HG03045 (cell line): ENCODE data around the gene UROD.

ENCODE experiments used
- ATAC-seq: cut with Tn5 transposase; IDR thresholded peaks from one replicate; pipeline ENCODE4 v1.9.1; 2021; ENCODE audit warnings: mild to moderate bottlenecking, moderate library complexity; ENCODE audit not compliant: unreplicated experiment

The UROD gene

GRCh38 chr1:45008076-45008475, 4.0 kb upstream of the UROD start:
- no peak for ATAC-seq

GRCh38 chr1:45008516-45008915, 3.5 kb upstream of the UROD start:
- no peak for ATAC-seq

GRCh38 chr1:45009296-45009865, 2.7 kb upstream of the UROD start:
- no peak for ATAC-seq

- ATAC-seq = no peak
Measured at GRCh38 chr1:45009956-45010854, 1.8 kb upstream of the UROD start.

GRCh38 chr1:45010855-45011811, 921 bp upstream of the UROD start, which contains the start of gene HECTD3:
Gene HECTD3, minus strand, starts transcription at chr1:45011324. Its CDS starts 67 bp downstream, at chr1:45011257.
- ATAC-seq = peak; percentile 72

- ATAC-seq = no peak
Measured at GRCh38 chr1:45012639-45013278, 705 bp downstream of the UROD start.

GRCh38 chr1:45013551-45014209, 1.6 kb downstream of the UROD start:
- ATAC-seq = no peak

GRCh38 chr1:45014321-45015028, 2.4 kb downstream of the UROD start:
- no peak for ATAC-seq

- no peak for ATAC-seq
Measured at GRCh38 chr1:45015683-45016082, 3.6 kb downstream of the UROD start.

GRCh38 chr1:45016090-45016697, 4.1 kb downstream of the UROD start:
- ATAC-seq = no peak

GRCh38 chr1:45016767-45017166, 4.7 kb downstream of the UROD start:
- ATAC-seq = no peak

GRCh38 chr1:45018599-45019230, 6.7 kb downstream of the UROD start:
- peak; percentile 61 for ATAC-seq

GRCh38 chr1:45023663-45024062, 11.6 kb downstream of the UROD start:
- ATAC-seq = no peak

- no peak for ATAC-seq
Measured at GRCh38 chr1:45026446-45026845, 14.4 kb downstream of the UROD start.

- no peak for ATAC-seq
Measured at GRCh38 chr1:45032837-45033236, 20.8 kb downstream of the UROD start.

- ATAC-seq = no peak
Measured at GRCh38 chr1:45033356-45033755, 21.3 kb downstream of the UROD start.

- ATAC-seq = no peak
Measured at GRCh38 chr1:45035631-45036301, 23.7 kb downstream of the UROD start.

GRCh38 chr1:45037456-45037855, 25.4 kb downstream of the UROD start:
- no peak for ATAC-seq
